Activated T-helper 1 cell treated with anti-CD3 and anti-CD28 coated beads, Interleukin-12 subunit alpha, Interleukin-12 subunit beta, Interleukin-2, Interleukin-4 antibody, amounts not matched to agents 30 ng/mL and 10 ng/mL and 1 ng/mL, durations not matched to agents 14 hours and 24 hours and 36 hours (primary cell): ENCODE measurements around the gene GEMIN5. TPM values are rescaled to one million over a fixed set of nuclear protein-coding genes. Genes with fewer than 3 reads are reported as not detected.
A peak's percentile ranks its signal among the peaks of the same experiment; 100 is the strongest.
"Not testable (repeated sequence)": the region's sequence is repeated elsewhere in the genome, so short reads cannot be mapped to it uniquely, and the experiment has no call there.

Experiments used
- DNase-seq: peaks from one replicate; pipeline ENCODE4 v3.0.0; 2021; ENCODE audit warnings: low spot score
- H3K27ac Mint-ChIP-seq: one replicate; pipeline ENCODE4 v1.8.0; 2021; ENCODE audit warnings: mild to moderate bottlenecking, mixed read lengths
- H3K27me3 Mint-ChIP-seq: one replicate; pipeline ENCODE4 v1.8.0; 2022; ENCODE audit warnings: mild to moderate bottlenecking, moderate library complexity, mixed read lengths; ENCODE audit not compliant: insufficient read depth
- H3K36me3 Mint-ChIP-seq: one replicate; pipeline ENCODE4 v1.8.0; 2021; ENCODE audit warnings: low read depth, mixed read lengths
- H3K4me1 Mint-ChIP-seq: one replicate; pipeline ENCODE4 v1.8.0; 2021; ENCODE audit warnings: low read depth, mixed read lengths
- H3K4me3 Mint-ChIP-seq: one replicate; pipeline ENCODE4 v1.8.0; 2021; ENCODE audit warnings: mild to moderate bottlenecking, moderate library complexity, mixed read lengths
- H3K9me3 Mint-ChIP-seq: one replicate; pipeline ENCODE4 v1.8.0; 2021; ENCODE audit warnings: mixed read lengths
- intact Hi-C: fragments of 100-400 bp; cut with micrococcal nuclease; formaldehyde crosslinking; loops from one replicate; pipeline ENCODE4 v1.15.1; 2024
- total RNA-seq: library from RNA; stranded (reverse); gene quantifications from 2 replicates; pipeline ENCODE4 v1.2.3, GENCODE V29; 2022

The GEMIN5 gene
- total RNA-seq, 1 donor from 2014 or later, result 40.2 TPM

DNA sequence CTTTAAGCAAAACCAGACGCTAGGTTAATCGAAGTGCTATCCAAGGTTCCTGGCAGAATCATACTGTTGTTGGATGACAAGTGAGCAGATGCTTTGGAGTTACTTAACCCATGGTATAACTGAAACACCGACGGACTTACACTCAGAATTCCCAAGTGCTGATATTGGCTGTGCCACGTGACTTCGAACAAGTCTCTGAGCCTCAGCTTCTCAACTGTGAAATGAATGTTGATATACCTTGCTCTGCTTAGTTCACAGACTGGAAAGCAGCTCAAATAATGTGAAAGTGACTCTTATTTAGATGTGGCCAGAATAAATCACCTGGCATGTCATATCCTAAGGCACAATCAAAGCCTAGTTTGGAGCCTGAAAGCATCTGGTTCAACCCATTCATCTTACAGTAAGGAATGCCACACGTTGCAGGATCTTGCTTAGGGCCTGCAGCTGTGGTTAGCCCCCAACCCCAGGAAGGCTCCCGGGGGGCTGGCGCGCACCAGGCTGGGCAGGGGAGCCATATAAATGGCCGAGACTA is 759 bp downstream of the GEMIN5 start:
- H3K27ac Mint-ChIP-seq, result no peak overlapping the region
- intact Hi-C loops, result no loop called here
- DNase-seq, result no peak
- peaks cover 13% of the 10 kb centered on the region for H3K4me1 Mint-ChIP-seq
- H3K4me3 Mint-ChIP-seq, result peak overlapping the region; percentile 94
- H3K36me3 Mint-ChIP-seq, result peaks cover 16% of the 10 kb centered on the region
- no peaks in the 10 kb centered on the region for H3K9me3 Mint-ChIP-seq
- peaks cover 3% of the 10 kb centered on the region for H3K27me3 Mint-ChIP-seq

DNA sequence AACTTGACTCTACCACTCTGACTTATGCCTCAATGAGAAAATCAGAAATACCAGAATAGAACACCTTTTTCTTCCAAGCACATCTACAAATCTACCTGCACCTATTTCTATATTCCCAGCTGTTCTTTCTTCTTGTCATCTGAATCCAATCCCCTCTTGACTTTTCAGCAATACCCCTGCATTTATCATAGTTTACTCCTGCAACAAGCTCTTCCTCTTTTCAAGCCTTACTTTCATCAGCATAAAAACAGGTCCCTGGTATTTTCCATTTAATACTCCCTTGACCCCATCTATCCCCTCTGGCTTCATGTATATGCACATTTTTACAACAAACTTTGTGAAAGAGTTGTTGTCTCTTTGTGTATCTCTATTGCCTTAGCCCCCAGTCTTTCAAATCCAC is 3.1 kb downstream of the GEMIN5 start:
- Mint-ChIP-seq H3K36me3 (peaks cover 30% of the 10 kb centered on the region), H3K9me3 (no peaks in the 10 kb centered on the region)
- intact Hi-C loops, result no loop called here

DNA sequence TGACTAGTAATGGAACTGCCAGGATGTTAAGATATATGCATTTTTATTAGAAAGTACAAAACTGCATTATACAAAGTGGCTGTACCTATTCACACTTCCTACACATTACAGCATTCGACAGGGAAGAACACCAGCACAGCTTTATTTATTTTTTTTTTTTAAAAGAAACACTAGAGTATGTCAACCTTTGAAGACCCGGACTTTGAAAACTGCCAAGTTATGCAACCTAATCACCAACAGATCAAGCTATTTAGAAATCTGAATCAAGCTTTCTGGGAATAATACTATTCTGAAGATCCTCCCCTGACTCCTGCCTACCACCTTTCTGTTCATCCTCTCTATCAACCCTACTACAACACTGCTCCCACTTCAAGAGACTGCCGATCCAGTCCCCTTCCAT is 4.5 kb downstream of the GEMIN5 start:
- H3K9me3 Mint-ChIP-seq, result no peaks in the 10 kb centered on the region
- intact Hi-C loops, result no loop called here
- H3K27ac Mint-ChIP-seq, result no peak overlapping the region
- H3K4me3 Mint-ChIP-seq, result no peak overlapping the region
- H3K27me3 Mint-ChIP-seq, result no peaks in the 10 kb centered on the region
- peaks cover 31% of the 10 kb centered on the region for H3K36me3 Mint-ChIP-seq
- H3K4me1 Mint-ChIP-seq, result no peaks in the 10 kb centered on the region
- DNase-seq, result no peak

More for the DNA sequence above, 3.1 kb downstream of the GEMIN5 start:
- Mint-ChIP-seq H3K4me1 (peaks cover 8% of the 10 kb centered on the region), H3K27me3 (no peaks in the 10 kb centered on the region), H3K27ac (no peak overlapping the region), H3K4me3 (no peak overlapping the region)
- no peak for DNase-seq

DNA sequence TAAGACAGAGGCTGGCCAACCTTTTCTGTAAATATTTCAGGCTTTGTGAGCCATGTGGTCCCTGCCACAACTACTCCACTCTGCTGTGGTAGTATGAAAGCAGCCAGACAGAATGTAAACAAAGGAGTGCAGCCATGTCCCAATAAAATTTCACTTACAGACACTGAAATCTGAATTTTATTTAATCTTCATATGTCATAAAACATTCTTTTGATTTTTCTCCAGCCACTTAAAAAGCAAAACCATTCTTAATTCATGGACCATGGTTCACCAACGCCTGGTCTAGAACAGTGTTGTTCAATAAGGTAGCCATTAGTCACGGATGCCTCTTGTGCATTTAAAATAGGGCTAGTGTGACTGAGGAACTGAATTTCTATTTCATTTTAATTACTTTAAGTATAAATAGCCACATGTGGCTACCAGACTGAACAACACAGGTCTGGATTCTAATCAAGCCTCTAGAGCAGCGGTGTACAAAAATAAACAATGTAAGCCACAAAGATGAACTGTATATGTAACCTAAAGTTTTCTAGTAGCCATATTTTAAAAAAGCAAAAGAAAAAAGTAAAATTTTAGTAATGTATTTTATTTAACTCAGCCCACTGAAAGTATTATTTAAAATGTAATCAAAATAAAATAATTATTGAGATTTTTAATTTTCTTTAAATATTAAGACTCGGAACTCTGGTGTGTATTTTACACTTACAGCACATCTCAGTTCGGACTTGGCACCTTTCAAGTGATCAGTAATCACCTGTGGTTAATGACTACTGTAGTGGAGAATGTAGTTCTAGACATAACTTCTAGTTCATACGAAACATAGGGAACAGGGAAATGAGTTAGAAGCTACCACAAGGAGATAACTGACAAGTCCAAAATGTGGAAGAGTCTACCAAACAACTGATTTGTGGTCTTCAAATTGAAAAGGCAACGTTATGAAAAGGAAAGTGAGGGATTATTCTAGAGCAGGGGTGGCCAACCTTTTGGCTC is 14.3 kb downstream of the GEMIN5 start:
- no peak for DNase-seq
- intact Hi-C loops, result no loop called here
- peaks cover 5% of the 10 kb centered on the region for H3K4me1 Mint-ChIP-seq
- H3K36me3 Mint-ChIP-seq, result peaks cover 42% of the 10 kb centered on the region
- H3K9me3 Mint-ChIP-seq, result no peaks in the 10 kb centered on the region
- H3K4me3 Mint-ChIP-seq, result no peak overlapping the region
- H3K27me3 Mint-ChIP-seq, result no peaks in the 10 kb centered on the region
- no peak overlapping the region for H3K27ac Mint-ChIP-seq

DNA sequence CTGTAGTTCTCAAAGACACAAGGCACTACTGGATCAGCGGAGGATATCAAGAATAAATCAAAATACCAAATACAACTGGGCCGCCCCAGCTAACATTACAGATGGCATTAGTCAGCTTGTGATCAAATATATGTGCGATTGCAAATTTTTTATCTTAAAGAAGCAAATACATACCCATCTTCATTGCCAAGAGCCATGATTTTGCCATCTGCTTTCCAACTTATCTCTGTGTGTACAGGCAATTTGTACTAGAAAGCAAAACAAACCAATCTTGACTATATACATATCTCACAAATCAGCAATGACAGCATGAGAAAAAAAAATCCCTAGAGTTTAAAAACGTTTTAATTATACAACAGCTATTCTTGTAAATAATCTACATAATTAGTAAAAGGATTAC is 20.3 kb downstream of the GEMIN5 start:
- DNase-seq, result no peak
- Mint-ChIP-seq H3K36me3 (peaks cover 30% of the 10 kb centered on the region), H3K4me1 (no peaks in the 10 kb centered on the region), H3K9me3 (no peaks in the 10 kb centered on the region), H3K27me3 (no peaks in the 10 kb centered on the region), H3K27ac (no peak overlapping the region), H3K4me3 (no peak overlapping the region)
- intact Hi-C loops, result no loop called here

DNA sequence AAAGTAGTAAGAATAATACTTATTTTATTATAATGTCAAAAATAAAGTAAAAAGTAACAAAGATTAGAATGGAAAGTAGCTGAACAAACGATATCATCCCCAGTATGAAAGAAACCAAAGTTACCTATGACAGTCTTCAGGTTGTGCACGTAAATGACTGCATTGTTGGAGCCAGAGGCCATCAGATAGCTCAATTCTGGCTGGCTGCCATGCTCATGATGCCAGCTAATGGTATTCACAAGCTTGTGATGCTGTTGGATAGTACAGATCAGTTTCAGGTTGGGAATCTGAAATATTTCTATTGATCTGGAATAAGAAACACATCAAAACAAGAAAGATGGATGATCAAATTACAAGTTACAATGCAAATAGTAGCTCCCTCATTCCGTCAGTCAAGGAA is 21.1 kb downstream of the GEMIN5 start:
- Mint-ChIP-seq H3K9me3 (no peaks in the 10 kb centered on the region), H3K4me3 (no peak overlapping the region), H3K36me3 (peaks cover 33% of the 10 kb centered on the region), H3K4me1 (no peaks in the 10 kb centered on the region), H3K27me3 (no peaks in the 10 kb centered on the region), H3K27ac (no peak overlapping the region)
- no peak for DNase-seq
- intact Hi-C loops, result no loop called here

DNA sequence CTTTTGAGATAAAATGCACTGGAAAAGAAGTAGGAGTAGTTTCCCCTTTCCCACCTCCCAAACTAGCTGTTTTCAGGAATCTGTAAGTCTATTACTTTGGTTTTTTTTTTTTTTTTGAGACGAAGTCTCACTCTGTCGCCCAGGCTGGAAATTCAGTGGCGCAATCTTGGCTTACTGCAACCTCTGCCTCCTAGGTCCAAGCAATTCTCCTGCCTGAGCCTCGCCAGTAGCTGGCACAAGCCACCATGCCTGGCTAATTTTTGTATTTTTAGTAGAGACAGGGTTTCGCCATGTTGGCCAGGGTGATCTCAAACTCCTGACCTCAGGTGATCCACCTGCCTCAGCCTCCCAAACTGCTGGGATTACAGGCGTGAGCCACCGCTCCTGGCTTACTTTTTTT is 32.4 kb downstream of the GEMIN5 start:
- H3K27me3 Mint-ChIP-seq, intact Hi-C loops, H3K27ac Mint-ChIP-seq, DNase-seq, H3K4me1 Mint-ChIP-seq, H3K4me3 Mint-ChIP-seq, H3K9me3 Mint-ChIP-seq: not testable (repeated sequence)
- peaks cover 34% of the 10 kb centered on the region for H3K36me3 Mint-ChIP-seq

DNA sequence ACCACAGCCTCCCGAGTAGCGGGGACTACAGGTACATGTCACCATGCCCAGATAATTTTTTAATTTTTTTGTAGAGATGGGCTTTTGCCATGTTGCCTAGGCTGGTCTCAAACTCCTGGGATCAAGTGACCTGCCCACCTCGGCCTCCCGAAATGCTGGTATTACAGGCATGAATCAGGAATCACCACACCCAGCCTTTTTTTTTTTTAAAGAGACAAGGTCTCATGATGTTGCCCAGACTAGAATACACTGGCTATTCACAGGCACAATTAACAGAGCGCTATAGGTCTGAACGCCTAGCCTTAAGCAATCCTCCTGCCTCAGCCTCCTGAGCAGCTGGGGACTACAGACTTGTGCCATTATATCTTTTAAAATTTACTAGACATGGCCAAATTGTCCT is 36.1 kb downstream of the GEMIN5 start:
- no peak overlapping the region for H3K4me3 Mint-ChIP-seq
- intact Hi-C loops, result no loop called here
- H3K27ac Mint-ChIP-seq, result no peak overlapping the region
- no peaks in the 10 kb centered on the region for H3K27me3 Mint-ChIP-seq
- peaks cover 39% of the 10 kb centered on the region for H3K36me3 Mint-ChIP-seq
- no peak for DNase-seq
- no peaks in the 10 kb centered on the region for H3K9me3 Mint-ChIP-seq
- H3K4me1 Mint-ChIP-seq, result no peaks in the 10 kb centered on the region

DNA sequence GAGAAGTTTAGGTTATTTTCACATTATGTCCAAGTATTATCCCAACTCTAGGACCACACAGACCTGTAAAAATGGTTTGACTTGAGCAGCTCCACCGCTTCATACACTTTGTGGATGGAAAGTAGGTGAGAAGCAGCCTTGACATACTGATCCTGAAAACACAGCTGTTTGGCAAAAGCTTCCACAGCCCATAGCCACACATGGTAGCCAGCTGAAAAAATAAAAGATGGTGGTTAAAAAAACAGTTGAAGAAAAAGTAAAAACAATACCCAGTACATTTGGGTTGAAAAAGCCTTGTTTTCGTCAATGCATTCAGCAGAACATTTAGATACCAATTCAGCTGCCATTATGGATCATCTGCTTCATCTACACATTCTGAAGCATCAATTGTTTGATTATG is 36.7 kb downstream of the GEMIN5 start:
- H3K27me3 Mint-ChIP-seq, result no peaks in the 10 kb centered on the region
- H3K9me3 Mint-ChIP-seq, result no peaks in the 10 kb centered on the region
- intact Hi-C loops, result no loop called here
- peaks cover 43% of the 10 kb centered on the region for H3K36me3 Mint-ChIP-seq
- no peak overlapping the region for H3K27ac Mint-ChIP-seq
- H3K4me3 Mint-ChIP-seq, result no peak overlapping the region
- DNase-seq, result no peak
- no peaks in the 10 kb centered on the region for H3K4me1 Mint-ChIP-seq

DNA sequence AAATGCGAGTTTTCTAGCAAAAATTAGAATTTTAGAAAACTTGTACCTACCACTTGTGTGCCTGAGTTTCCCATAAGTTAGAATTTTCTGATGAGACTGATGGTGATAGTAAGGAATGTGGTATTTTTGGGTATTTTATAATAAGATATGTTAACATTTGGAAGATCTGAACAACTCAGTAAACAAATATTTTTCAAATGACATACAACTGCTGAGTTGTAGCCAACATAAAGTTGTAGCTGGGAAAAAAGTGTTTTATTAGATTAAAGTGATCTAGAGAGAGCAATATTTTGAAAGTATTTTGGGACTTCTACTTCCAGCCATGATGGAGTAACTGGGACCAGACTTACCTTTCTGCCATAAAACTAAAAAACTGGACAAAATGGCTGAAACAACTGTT is 37.9 kb downstream of the GEMIN5 start:
- DNase-seq, result no peak
- Mint-ChIP-seq H3K27me3 (no peaks in the 10 kb centered on the region), H3K4me3 (no peak overlapping the region), H3K27ac (no peak overlapping the region), H3K9me3 (no peaks in the 10 kb centered on the region), H3K4me1 (no peaks in the 10 kb centered on the region), H3K36me3 (peaks cover 51% of the 10 kb centered on the region)
- intact Hi-C loops, result no loop called here

DNA sequence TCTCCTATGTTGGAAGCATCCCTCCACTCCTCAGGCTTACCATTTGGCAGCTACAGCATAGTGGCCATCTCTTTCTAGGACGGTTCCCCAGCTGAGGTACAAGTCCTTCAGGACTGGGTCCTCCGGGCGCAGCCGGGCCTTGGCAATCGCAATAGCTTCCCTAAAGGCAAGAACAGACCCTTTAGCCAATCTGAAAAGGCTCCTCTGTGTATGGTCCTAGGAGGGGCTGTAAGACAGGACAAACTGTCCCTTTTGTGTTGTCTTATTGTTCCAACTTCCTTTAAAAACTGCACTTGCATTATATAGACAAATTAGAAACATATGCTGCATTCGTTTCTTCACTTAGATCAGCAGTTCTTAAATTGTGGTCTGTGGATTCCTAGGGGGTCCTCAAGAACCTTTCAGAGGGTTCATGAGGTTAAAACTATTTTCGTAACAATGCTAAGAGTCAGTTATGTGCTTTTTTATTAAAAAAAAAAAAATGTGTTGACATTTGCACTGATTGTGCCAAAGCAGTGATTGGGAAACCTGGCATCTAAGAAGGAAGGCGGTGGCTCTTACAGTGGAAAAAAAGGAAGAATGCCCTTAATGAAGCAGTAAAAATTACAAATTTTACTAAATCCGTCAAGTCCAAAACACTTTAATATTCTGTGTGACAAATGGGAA is 38.7 kb downstream of the GEMIN5 start:
- H3K27me3 Mint-ChIP-seq, result no peaks in the 10 kb centered on the region
- no peaks in the 10 kb centered on the region for H3K9me3 Mint-ChIP-seq
- intact Hi-C loops, result no loop called here
- H3K4me1 Mint-ChIP-seq, result no peaks in the 10 kb centered on the region
- no peak overlapping the region for H3K27ac Mint-ChIP-seq
- no peak for DNase-seq
- no peak overlapping the region for H3K4me3 Mint-ChIP-seq
- peaks cover 49% of the 10 kb centered on the region for H3K36me3 Mint-ChIP-seq

DNA sequence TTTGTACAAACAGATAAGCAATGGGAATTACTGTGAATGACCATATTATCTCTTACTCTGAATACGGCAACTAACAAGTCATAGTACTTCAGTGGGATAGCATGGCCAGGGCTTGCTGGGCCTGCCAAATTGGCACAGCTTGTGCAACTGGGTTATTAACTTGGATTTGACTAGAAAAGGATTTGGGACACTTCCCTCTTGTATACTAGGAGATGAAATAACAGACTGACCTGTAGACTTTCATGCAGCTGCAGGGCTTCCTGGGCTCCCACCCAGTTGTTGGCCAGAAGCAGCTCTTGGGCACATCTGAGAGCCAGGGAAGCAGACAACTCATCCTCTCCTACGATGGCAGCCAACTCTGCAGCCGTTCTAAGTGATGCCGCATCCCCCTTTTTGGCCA is 39.8 kb downstream of the GEMIN5 start:
- Mint-ChIP-seq H3K27ac (no peak overlapping the region), H3K9me3 (no peaks in the 10 kb centered on the region), H3K36me3 (peaks cover 49% of the 10 kb centered on the region), H3K4me3 (no peak overlapping the region), H3K4me1 (no peaks in the 10 kb centered on the region), H3K27me3 (no peaks in the 10 kb centered on the region)
- DNase-seq, result no peak
- intact Hi-C loops, result no loop called here

DNA sequence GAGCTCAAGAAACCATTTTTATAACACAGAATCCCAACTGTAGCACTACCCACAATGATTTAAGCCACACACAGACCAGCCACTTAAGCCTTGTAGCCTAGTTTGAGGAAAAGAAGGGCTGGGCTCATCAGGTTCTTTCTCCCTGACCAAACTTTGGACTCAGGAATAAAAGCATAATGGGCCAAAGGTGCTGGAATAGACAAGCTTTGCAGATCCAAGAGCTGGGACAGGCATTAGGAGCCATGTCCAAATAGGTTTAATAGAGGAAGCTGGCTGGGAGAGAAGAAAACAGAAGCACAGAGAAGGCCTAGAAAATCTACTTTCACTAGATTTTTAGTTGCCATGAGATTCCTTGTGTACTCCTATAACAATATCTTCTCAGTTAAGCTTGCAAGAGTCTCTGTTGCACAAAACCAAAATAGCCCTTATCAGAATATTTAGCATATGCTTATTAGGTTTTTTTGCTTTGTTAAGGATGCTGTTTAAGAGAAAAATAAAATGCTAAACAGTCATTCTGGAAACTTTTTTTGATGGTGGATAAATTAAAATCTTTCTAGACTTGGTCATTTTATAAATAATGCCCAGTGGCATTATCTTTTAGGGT is 41.3 kb downstream of the GEMIN5 start:
- H3K27ac Mint-ChIP-seq, result no peak overlapping the region
- H3K4me1 Mint-ChIP-seq, result no peaks in the 10 kb centered on the region
- H3K36me3 Mint-ChIP-seq, result peaks cover 44% of the 10 kb centered on the region
- H3K9me3 Mint-ChIP-seq, result no peaks in the 10 kb centered on the region
- no peak overlapping the region for H3K4me3 Mint-ChIP-seq
- no peaks in the 10 kb centered on the region for H3K27me3 Mint-ChIP-seq
- intact Hi-C loops, result no loop called here
- DNase-seq, result no peak
